ENCODE measurements around the gene ZFAND2B. TPM values are rescaled to one million over a fixed set of nuclear protein-coding genes. Genes with fewer than 3 reads are reported as not detected.
"Not testable (repeated sequence)": the region's sequence is repeated elsewhere in the genome, so short reads cannot be mapped to it uniquely, and the experiment has no call there.

Gene ZFAND2B
- total RNA-seq, 1 donor, result 25.0 TPM

DNA sequence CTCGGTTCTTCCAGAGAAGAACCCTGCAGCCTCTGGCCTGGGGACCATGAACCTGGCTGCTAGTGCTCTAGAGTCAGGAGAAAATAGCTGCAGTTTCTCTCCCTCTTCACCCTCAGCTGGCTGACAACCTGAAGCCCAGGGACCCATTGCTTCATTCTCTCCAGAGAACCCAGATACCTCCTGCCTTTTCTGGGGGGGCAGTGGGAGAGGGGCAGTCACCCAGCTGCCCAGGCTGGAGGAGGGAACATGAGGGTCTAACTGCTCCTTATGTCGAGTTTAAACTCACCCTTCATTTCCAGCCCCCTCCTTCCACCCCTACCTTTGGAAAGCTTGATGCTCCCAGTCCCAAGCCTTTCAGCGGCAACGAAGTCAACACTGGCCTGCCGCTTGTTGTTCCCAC lies 7.6 kb upstream of the ZFAND2B start:
- Histone ChIP-seq H3K27me3 (ENCODE audit: insufficient read depth, low read length) (peaks cover 5% of the 10 kb centered on the region), H3K4me1 (ENCODE audit: insufficient read depth, low read length) (no peaks in the 10 kb centered on the region), H3K4me3 (ENCODE audit: insufficient read depth, low read length) (no peak overlapping the region), H4K20me1 (ENCODE audit: insufficient read depth, low read length) (no peaks in the 10 kb centered on the region), H3K4me2 (ENCODE audit: insufficient read depth, low read length) (no peak overlapping the region), H3K9me3 (ENCODE audit: low read depth, low read length) (no peaks in the 10 kb centered on the region), H3K36me3 (ENCODE audit: insufficient read depth, low read length) (no peaks in the 10 kb centered on the region), H2AFZ (ENCODE audit: low read length) (no peak overlapping the region), H3K79me2 (ENCODE audit: insufficient read depth, low read length) (no peaks in the 10 kb centered on the region), H3K27ac (ENCODE audit: low read depth, low read length) (no peak overlapping the region)
- DNase-seq (ENCODE audit: insufficient read length, low spot score, missing footprints), result no peak
- TF ChIP-seq, protein P1, sequence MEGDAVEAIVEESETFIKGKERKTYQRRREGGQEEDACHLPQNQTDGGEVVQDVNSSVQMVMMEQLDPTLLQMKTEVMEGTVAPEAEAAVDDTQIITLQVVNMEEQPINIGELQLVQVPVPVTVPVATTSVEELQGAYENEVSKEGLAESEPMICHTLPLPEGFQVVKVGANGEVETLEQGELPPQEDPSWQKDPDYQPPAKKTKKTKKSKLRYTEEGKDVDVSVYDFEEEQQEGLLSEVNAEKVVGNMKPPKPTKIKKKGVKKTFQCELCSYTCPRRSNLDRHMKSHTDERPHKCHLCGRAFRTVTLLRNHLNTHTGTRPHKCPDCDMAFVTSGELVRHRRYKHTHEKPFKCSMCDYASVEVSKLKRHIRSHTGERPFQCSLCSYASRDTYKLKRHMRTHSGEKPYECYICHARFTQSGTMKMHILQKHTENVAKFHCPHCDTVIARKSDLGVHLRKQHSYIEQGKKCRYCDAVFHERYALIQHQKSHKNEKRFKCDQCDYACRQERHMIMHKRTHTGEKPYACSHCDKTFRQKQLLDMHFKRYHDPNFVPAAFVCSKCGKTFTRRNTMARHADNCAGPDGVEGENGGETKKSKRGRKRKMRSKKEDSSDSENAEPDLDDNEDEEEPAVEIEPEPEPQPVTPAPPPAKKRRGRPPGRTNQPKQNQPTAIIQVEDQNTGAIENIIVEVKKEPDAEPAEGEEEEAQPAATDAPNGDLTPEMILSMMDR (IDR thresholded peaks at IDR 0.05; ENCODE audit: extremely low read depth, low read depth, low read length), result no peak

DNA sequence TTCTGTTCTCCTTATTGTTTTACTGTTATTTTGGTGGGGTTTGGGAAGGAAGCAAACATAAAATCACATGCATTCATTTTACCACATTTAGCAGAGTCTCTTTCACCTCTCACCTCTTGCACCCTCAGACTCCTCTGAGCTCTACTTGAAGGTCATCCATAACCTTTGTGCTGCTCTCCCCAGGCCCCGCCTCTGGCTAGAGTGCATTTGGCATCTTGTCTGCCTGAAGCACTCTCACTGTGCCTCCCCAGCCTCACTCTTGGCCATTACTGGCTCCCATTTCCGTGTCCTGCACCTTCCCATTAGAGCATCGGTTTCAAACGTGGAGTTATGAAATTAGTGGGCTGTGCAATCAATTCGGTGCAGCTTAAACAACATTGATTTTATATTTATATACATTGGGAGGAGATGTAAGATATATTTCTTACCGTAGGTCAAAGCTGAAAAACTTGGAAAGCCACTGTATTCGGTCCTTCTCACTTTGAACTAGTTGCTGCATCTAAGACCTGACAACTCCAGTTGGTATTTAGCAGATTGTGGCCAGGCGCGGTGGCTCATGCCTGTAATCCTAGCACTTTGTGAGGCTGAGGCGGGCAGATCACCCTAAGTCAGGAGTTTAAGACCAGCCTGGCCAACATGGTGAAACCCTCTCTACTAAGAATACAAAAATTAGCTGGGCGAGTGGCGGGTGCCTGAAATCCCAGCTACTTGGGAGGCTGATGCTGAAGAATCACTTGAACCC lies 6.9 kb upstream of the ZFAND2B start:
- no peak overlapping the region for H3K4me3 ChIP-seq (ENCODE audit: insufficient read depth, low read length)
- H3K27me3 ChIP-seq (ENCODE audit: insufficient read depth, low read length), result peaks cover 5% of the 10 kb centered on the region

DNA sequence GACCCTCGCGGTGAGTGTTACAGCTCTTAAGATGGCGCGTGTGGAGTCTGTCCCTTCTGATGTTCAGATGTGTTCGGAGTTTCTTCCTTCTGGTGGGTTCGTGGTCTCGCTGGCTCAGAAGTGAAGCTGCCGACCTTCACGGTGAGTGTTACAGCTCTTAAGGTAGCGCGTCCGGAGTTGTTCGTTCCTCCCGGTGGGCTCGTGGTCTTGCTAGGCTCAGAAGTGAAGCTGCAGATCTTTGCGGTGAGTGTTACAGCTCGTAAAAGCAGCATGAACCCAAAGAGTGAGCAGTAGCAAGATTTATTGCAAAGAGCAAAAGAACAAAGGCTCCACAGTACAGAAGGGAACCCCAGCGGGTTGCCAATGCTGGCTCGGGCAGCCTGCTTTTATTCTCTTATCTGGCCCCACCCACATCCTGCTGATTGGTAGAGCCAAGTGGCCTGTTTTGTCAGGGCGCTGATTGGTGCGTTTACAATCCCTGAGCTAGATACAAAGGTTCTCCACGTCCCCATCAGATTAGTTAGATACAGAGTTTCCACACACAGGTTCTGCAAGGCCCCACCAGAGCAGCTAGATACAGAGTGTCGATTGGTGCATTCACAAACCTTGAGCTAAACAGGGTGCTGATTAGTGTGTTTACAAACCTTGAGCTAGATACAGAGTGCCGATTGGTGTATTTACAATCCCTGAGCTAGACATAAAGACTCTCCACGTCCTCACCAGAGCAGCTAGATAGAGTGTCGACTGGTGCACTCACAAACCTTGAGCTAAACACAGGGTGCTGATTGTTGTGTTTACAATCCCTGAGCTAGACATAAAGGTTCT lies 5.9 kb upstream of the ZFAND2B start:
- not testable (repeated sequence) for H3K79me2 ChIP-seq (ENCODE audit: insufficient read depth, low read length); H3K9me3 ChIP-seq (ENCODE audit: low read depth, low read length); H3K4me1 ChIP-seq (ENCODE audit: insufficient read depth, low read length); H4K20me1 ChIP-seq (ENCODE audit: insufficient read depth, low read length); H3K4me2 ChIP-seq (ENCODE audit: insufficient read depth, low read length); H3K27ac ChIP-seq (ENCODE audit: low read depth, low read length); H2AFZ ChIP-seq (ENCODE audit: low read length); H3K27me3 ChIP-seq (ENCODE audit: insufficient read depth, low read length); H3K4me3 ChIP-seq (ENCODE audit: insufficient read depth, low read length); DNase-seq (ENCODE audit: insufficient read length, low spot score, missing footprints); H3K36me3 ChIP-seq (ENCODE audit: insufficient read depth, low read length)

More for the DNA sequence above, 6.9 kb upstream of the ZFAND2B start:
- Histone ChIP-seq H2AFZ (ENCODE audit: low read length) (no peak overlapping the region), H4K20me1 (ENCODE audit: insufficient read depth, low read length) (no peaks in the 10 kb centered on the region), H3K36me3 (ENCODE audit: insufficient read depth, low read length) (no peaks in the 10 kb centered on the region), H3K4me2 (ENCODE audit: insufficient read depth, low read length) (no peak overlapping the region), H3K79me2 (ENCODE audit: insufficient read depth, low read length) (no peaks in the 10 kb centered on the region), H3K9me3 (ENCODE audit: low read depth, low read length) (no peaks in the 10 kb centered on the region), H3K4me1 (ENCODE audit: insufficient read depth, low read length) (no peaks in the 10 kb centered on the region), H3K27ac (ENCODE audit: low read depth, low read length) (no peak overlapping the region)
- peak; percentile 64 for DNase-seq (ENCODE audit: insufficient read length, low spot score, missing footprints)
- TF ChIP-seq, protein P1 (IDR thresholded peaks at IDR 0.05; ENCODE audit: extremely low read depth, low read depth, low read length), result no peak

DNA sequence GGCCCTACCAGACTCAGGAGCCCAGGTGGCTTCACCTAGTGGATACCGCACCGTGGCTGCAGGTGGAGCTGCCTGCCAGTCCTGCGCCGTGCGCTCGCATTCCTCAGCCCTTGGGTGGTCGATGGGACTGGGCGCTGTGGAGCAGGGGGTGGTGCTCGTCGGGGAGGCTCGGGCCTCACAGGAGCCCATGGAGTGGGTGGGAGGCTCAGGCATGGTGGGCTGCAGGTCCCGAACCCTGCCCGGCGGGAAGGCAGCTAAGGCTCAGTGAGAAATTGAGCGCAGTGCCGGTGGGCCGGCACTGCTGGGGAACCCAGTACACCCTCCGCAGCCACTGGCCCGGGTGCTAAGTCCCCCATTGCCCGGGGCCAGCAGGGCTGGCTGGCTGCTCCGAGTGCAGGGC lies 5.3 kb upstream of the ZFAND2B start:
- DNase-seq (ENCODE audit: insufficient read length, low spot score, missing footprints); H4K20me1 ChIP-seq (ENCODE audit: insufficient read depth, low read length); H3K9me3 ChIP-seq (ENCODE audit: low read depth, low read length); H2AFZ ChIP-seq (ENCODE audit: low read length); H3K4me2 ChIP-seq (ENCODE audit: insufficient read depth, low read length); H3K27ac ChIP-seq (ENCODE audit: low read depth, low read length); H3K4me3 ChIP-seq (ENCODE audit: insufficient read depth, low read length); H3K79me2 ChIP-seq (ENCODE audit: insufficient read depth, low read length); H3K36me3 ChIP-seq (ENCODE audit: insufficient read depth, low read length); H3K27me3 ChIP-seq (ENCODE audit: insufficient read depth, low read length); H3K4me1 ChIP-seq (ENCODE audit: insufficient read depth, low read length): not testable (repeated sequence)
